HCT116 (cell line): ENCODE data around the gene SLC44A1. TPM values are rescaled to one million over a fixed set of nuclear protein-coding genes. Genes with fewer than 3 reads are reported as not detected.

Source experiments
- ATAC-seq: fragments of 200-7000 bp; cut with Tn5 transposase; 2 replicates; pipeline ENCODE4 v1.9.1; 2020; ENCODE audit warnings: mild to moderate bottlenecking, moderate library complexity
- BruUV-seq: library from RNA; stranded (reverse); fragments of 400-500 nt; replicated peaks from 2 replicates; lab custom pipeline; 2021; lab: Mats Ljungman, UMichigan
- CTCF ChIA-PET: fragments of 300-600 bp; sonication (Branson Sonifier 250); formaldehyde crosslinking; loops from one replicate; lab custom pipeline; 2021; ENCODE audit warnings: antibody characterized with exemption; lab: Charles Lee
- POLR2A ChIA-PET: fragments of 300-600, 350-600 bp; sonication (Branson Sonifier 250); formaldehyde crosslinking; loops from one replicate; lab custom pipeline; 2021; ENCODE audit warnings: antibody characterized with exemption; lab: Charles Lee
- RAD21 ChIA-PET, 2 experiments: fragments of 300-600 bp; sonication (Branson Sonifier 250); formaldehyde crosslinking; loops; one replicate each; lab custom pipeline; 2023; ENCODE audit warnings: low total read pairs in 2 of 2; ENCODE audit not compliant: uncharacterized antibody in 2 of 2, unreplicated experiment in 2 of 2, low non-redundant PET in 1 of 2; lab: Charles Lee
- DNase-seq: peaks from one replicate; pipeline ENCODE4 v3.0.0-alpha.2; 2010; ENCODE audit warnings: low read depth, low spot score
- H2AFZ ChIP-seq: fragments of 200-600 bp; shearing (Covaris generic), sonication (generic); 2 replicates; pipeline ENCODE4 v1.6.1; 2017; ENCODE audit warnings: low read depth, mixed run types, mixed read lengths, antibody characterized with exemption, low read length; ENCODE audit not compliant: poor library complexity, severe bottlenecking
- H3K27ac ChIP-seq: 2 replicates; pipeline ENCODE4 v1.5.1; 2012; ENCODE audit warnings: low read depth, low read length
- H3K27me3 ChIP-seq: fragments of 200-600 bp; sonication (generic); 2 replicates; pipeline ENCODE4 v1.6.1; 2016; ENCODE audit warnings: mixed run types, low read length, mixed read lengths; ENCODE audit not compliant: insufficient read depth
- H3K36me3 ChIP-seq, 2 experiments: fragments of 200-500 bp in 1 of 2; fragments of 200-600 bp in 1 of 2; sonication (Bioruptor generic) in 1 of 2; sonication (generic) in 1 of 2; 2 replicates each; pipeline versions ENCODE4 v1.5.1 to v1.6.1; 2014 to 2016; ENCODE audit warnings: low read length in 2 of 2, inconsistent platforms in 1 of 2, mixed read lengths in 1 of 2, mixed run types in 1 of 2; ENCODE audit not compliant: insufficient read depth in 2 of 2, control insufficient read depth in 1 of 2
- H3K4me1 ChIP-seq, 2 experiments: fragments of 200-600 bp in 1 of 2; sonication (generic) in 1 of 2; 2 replicates each; pipeline versions ENCODE4 v1.5.1 to v1.6.1; 2012 to 2017; ENCODE audit warnings: low read length in 2 of 2, inconsistent platforms in 1 of 2, mild to moderate bottlenecking in 1 of 2, mixed read lengths in 1 of 2, mixed run types in 1 of 2, moderate library complexity in 1 of 2; ENCODE audit not compliant: insufficient read depth in 2 of 2, control insufficient read depth in 1 of 2
- H3K4me2 ChIP-seq: fragments of 200-600 bp; sonication (generic); 2 replicates; pipeline ENCODE4 v1.6.1; 2017; ENCODE audit warnings: mixed run types, low read length, mixed read lengths
- H3K4me3 ChIP-seq, 2 experiments: fragments of 200-600 bp in 1 of 2; sonication (generic) in 1 of 2; replicated peaks in 1 of 2; 2 replicates each; pipeline ENCODE4 v1.5.1; 2011 to 2016; ENCODE audit warnings: low read length in 2 of 2, control low read depth in 1 of 2, low read depth in 1 of 2, mild to moderate bottlenecking in 1 of 2, mixed read lengths in 1 of 2, mixed run types in 1 of 2
- H3K79me2 ChIP-seq: fragments of 200-600 bp; sonication (generic); 2 replicates; pipeline ENCODE4 v1.6.1; 2017; ENCODE audit warnings: mild to moderate bottlenecking, mixed run types, low read length, moderate library complexity, mixed read lengths; ENCODE audit not compliant: insufficient read depth
- H3K9ac ChIP-seq: fragments of 200-600 bp; sonication (generic); 2 replicates; pipeline ENCODE4 v1.6.1; 2016; ENCODE audit warnings: low read length, mixed read lengths
- H3K9me2 ChIP-seq: fragments of 200-600 bp; sonication (generic), shearing (Covaris generic); 2 replicates; pipeline ENCODE4 v1.6.1; 2017; ENCODE audit warnings: mixed run types, mild to moderate bottlenecking, moderate library complexity; ENCODE audit not compliant: insufficient read depth
- H3K9me3 ChIP-seq, 2 experiments: fragments of 200-500 bp in 1 of 2; fragments of 200-600 bp in 1 of 2; sonication (Bioruptor generic) in 1 of 2; sonication (generic) in 1 of 2; 2 replicates each; pipeline ENCODE4 v1.6.1; 2014 to 2017; ENCODE audit warnings: low read length in 2 of 2, mixed read lengths in 2 of 2, inconsistent platforms in 1 of 2, low read depth in 1 of 2, mild to moderate bottlenecking in 1 of 2, mixed run types in 1 of 2, moderate library complexity in 1 of 2; ENCODE audit not compliant: control insufficient read depth in 1 of 2, insufficient read depth in 1 of 2
- H4K20me1 ChIP-seq: fragments of 200-600 bp; sonication (generic), shearing (Covaris generic); 2 replicates; pipeline ENCODE4 v1.6.1; 2017; ENCODE audit warnings: mixed run types, mild to moderate bottlenecking, moderate library complexity; ENCODE audit not compliant: insufficient read depth
- CBX3 ChIP-seq: IDR thresholded peaks from 2 replicates; pipeline ENCODE4 v1.6.1; 2012; ENCODE audit warnings: low read depth
- CEBPB ChIP-seq: IDR thresholded peaks from 2 replicates; pipeline ENCODE4 v1.6.1; 2012; ENCODE audit warnings: low read depth
- EGR1 ChIP-seq: IDR thresholded peaks from 2 replicates; pipeline ENCODE4 v1.6.1; 2012; ENCODE audit warnings: low read depth
- EZH2 ChIP-seq: fragments of 200-600 bp; sonication (generic); IDR thresholded peaks from 2 replicates; pipeline ENCODE4 v1.6.1; 2017; ENCODE audit warnings: antibody characterized with exemption, mixed run types
- EZH2phosphoT487 ChIP-seq: fragments of 200-600 bp; IDR thresholded peaks from 2 replicates; pipeline ENCODE4 v1.6.1; 2018; ENCODE audit warnings: antibody characterized with exemption, borderline replicate concordance
- FOSL1 ChIP-seq: IDR thresholded peaks from 2 replicates; pipeline ENCODE4 v1.6.1; 2012; ENCODE audit warnings: low read depth
- JUND ChIP-seq: IDR thresholded peaks from 2 replicates; pipeline ENCODE4 v1.6.1; 2012
- MAX ChIP-seq: IDR thresholded peaks from 2 replicates; pipeline ENCODE4 v1.6.1; 2012
- POLR2A ChIP-seq: IDR thresholded peaks from 2 replicates; pipeline ENCODE4 v1.7.0; 2011; ENCODE audit warnings: borderline replicate concordance; ENCODE audit not compliant: insufficient read depth, insufficient read length; ENCODE audit errors: extremely low read depth
- POLR2AphosphoS5 ChIP-seq: IDR thresholded peaks from 2 replicates; pipeline ENCODE4 v1.6.1; 2011; ENCODE audit warnings: mild to moderate bottlenecking, low read depth, low read length, moderate library complexity
- RAD21 ChIP-seq: IDR thresholded peaks from 2 replicates; pipeline ENCODE4 v1.6.1; 2012; ENCODE audit warnings: low read depth, mild to moderate bottlenecking
- REST ChIP-seq: IDR thresholded peaks from 2 replicates; pipeline ENCODE4 v1.6.1; 2012; ENCODE audit warnings: low read depth
- SRF ChIP-seq: IDR thresholded peaks from 2 replicates; pipeline ENCODE4 v1.6.1; 2012; ENCODE audit warnings: low read depth
- ZBTB33 ChIP-seq: IDR thresholded peaks from 2 replicates; pipeline ENCODE4 v1.6.1; 2011; ENCODE audit warnings: mild to moderate bottlenecking, low read length, moderate library complexity; ENCODE audit not compliant: insufficient replicate concordance; ENCODE audit errors: extremely low read depth
- ZNF274 ChIP-seq: fragments of 200-500 bp; sonication (Bioruptor generic); IDR thresholded peaks from 2 replicates; pipeline ENCODE4 v1.6.1; 2014; ENCODE audit warnings: mild to moderate bottlenecking, low read depth, low read length, inconsistent platforms
- intact Hi-C: fragments of 100-400 bp; cut with micrococcal nuclease; formaldehyde crosslinking; loops from 2 replicates; pipeline ENCODE4 v1.10.0; 2022
- total RNA-seq: library from RNA; stranded (reverse); gene quantifications from one replicate; pipeline ENCODE4 v1.2.1, GENCODE V29; 2021; ENCODE audit not compliant: unreplicated experiment

The SLC44A1 gene
- total RNA-seq, 1 experiment from 2014 or later = 44.1 TPM

- TF ChIP-seq RAD21 = no peak
- no peak for TF ChIP-seq EGR1
- TF ChIP-seq CEBPB = no peak
- TF ChIP-seq REST = no peak
- TF ChIP-seq JUND = no peak
Measured at GRCh38 chr9:105375323-105375722, 130.9 kb downstream of the SLC44A1 start (continued).

GRCh38 chr9:105376893-105377292, 132.4 kb downstream of the SLC44A1 start:
- H3K4me1 ChIP-seq = no peaks in the 10 kb centered on the region
- H3K9me3 ChIP-seq = no peaks in the 10 kb centered on the region
- BruUV-seq = no TSS peak
- ATAC-seq (no peak), DNase-seq (no peak)
- ChIA-PET RAD21 (no interaction called here), POLR2A (no interaction called here), CTCF (no interaction called here)
- no peak overlapping the region for H3K4me2 ChIP-seq
- no peaks in the 10 kb centered on the region for H3K79me2 ChIP-seq
- H3K36me3 ChIP-seq = peaks cover 0 to 3% of the 10 kb centered on the region in 2 experiments; a peak in 2 of 4 replicates
- H3K9me2 ChIP-seq = no peaks in the 10 kb centered on the region
- H3K4me3 ChIP-seq = no peak overlapping the region
- no peak overlapping the region for H3K27ac ChIP-seq
- intact Hi-C loops = no loop called here
- H2AFZ ChIP-seq = no peak overlapping the region
- TF ChIP-seq EZH2 (no peak), ZBTB33 (no peak), CBX3 (no peak), MAX (no peak), FOSL1 (no peak), EZH2phosphoT487 (no peak), SRF (no peak), ZNF274 (no peak), POLR2AphosphoS5 (no peak), RAD21 (no peak), POLR2A (no peak), REST (no peak)
- no peaks in the 10 kb centered on the region; the same call in 1 of the 2 replicates for H4K20me1 ChIP-seq
- no peak overlapping the region for H3K9ac ChIP-seq
- H3K27me3 ChIP-seq = no peaks in the 10 kb centered on the region
